Esophagus squamous epithelium (tissue), 5 donors: ENCODE results near the gene SLFN14. TPM values are rescaled to one million over a fixed set of nuclear protein-coding genes. Genes with fewer than 3 reads are reported as not detected.
A peak's percentile ranks its signal among the peaks of the same experiment; 100 is the strongest.

Source experiments
- DNase-seq: peaks from one replicate; lab custom pipeline; 2025; lab: John Stamatoyannopoulos, UW
- H3K27ac ChIP-seq, 4 donors: fragments of 200-600 bp; sonication (generic); one replicate each; pipeline ENCODE4 v1.5.1; 2016 to 2019; ENCODE audit warnings: mild to moderate bottlenecking in 1 of 4
- H3K27me3 ChIP-seq, 4 donors: fragments of 200-600 bp; sonication (generic); 1 replicate in 3 of 4; 2 replicates in 1 of 4; pipeline versions ENCODE4 v1.5.1 to v1.6.0; 2017 to 2021; ENCODE audit warnings: antibody characterized with exemption in 1 of 4
- H3K36me3 ChIP-seq, 3 donors: fragments of 200-600 bp; sonication (generic); one replicate each; pipeline ENCODE4 v1.5.1; 2016 to 2019
- H3K4me1 ChIP-seq, 3 donors: fragments of 200-600 bp; sonication (generic); one replicate each; pipeline ENCODE4 v1.5.1; 2017 to 2019
- H3K4me3 ChIP-seq, 4 donors: fragments of 200-600 bp; sonication (generic); 1 replicate in 3 of 4; 2 replicates in 1 of 4; pipeline ENCODE4 v1.5.1; 2016 to 2019; ENCODE audit warnings: mild to moderate bottlenecking in 2 of 4, moderate library complexity in 1 of 4
- H3K9me3 ChIP-seq, 3 donors: fragments of 200-600 bp; sonication (generic); one replicate each; pipeline ENCODE4 v1.5.1; 2016 to 2019
- CTCF ChIP-seq, 6 experiments: fragments of 450-650 bp in 4 of 6; fragments of 200-600 bp in 2 of 6; sonication (generic) in 2 of 6; IDR thresholded peaks; one replicate each; pipeline ENCODE4 v1.5.1; 2016 to 2019; ENCODE audit warnings: antibody characterized with exemption in 6 of 6, mild to moderate bottlenecking in 4 of 6, moderate library complexity in 4 of 6
- POLR2A ChIP-seq, 4 donors: fragments of 450-650 bp; IDR thresholded peaks; one replicate each; pipeline ENCODE4 v1.6.1; 2017; ENCODE audit warnings: antibody characterized with exemption in 4 of 4, mild to moderate bottlenecking in 4 of 4, moderate library complexity in 3 of 4
- WGBS, 2 donors: methylation state at CpG; one replicate each; pipeline ENCODE4 v1.1.5; 2018; 5-methylcytosine and 5-hydroxymethylcytosine counted together
- intact Hi-C: fragments of 100-400 bp; cut with DNase I; formaldehyde crosslinking; loops from one replicate; pipeline ENCODE4 v1.15.0; 2022
- total RNA-seq, 4 donors: library from RNA; depleted of rRNA; stranded (reverse); fragments of >200 nt; gene quantifications; one replicate each; pipeline ENCODE4 v1.1.0, GENCODE V29; 2016
- donor health status: DM: yes; HTN: yes; CAD: no.

Gene SLFN14
- total RNA-seq, 4 donors from 2014 or later, result not detected

- TF ChIP-seq POLR2A (IDR thresholded peaks at IDR 0.05) (no peak), CTCF (IDR thresholded peaks at IDR 0.05) (no peak)
- DNase-seq, result no peak
- H3K36me3 ChIP-seq, result no peaks in the 10 kb centered on the region
- intact Hi-C loops, result no loop called here
- peaks cover 0 to 14% (median 0%) of the 10 kb centered on the region in 4 donors for H3K27me3 ChIP-seq
- no peak overlapping the region for H3K4me3 ChIP-seq
- H3K4me1 ChIP-seq, result peaks cover 0 to 20% (median 0%) of the 10 kb centered on the region in 3 donors
- 74 to 88% methylated on average over 1 of the region's 1 CpG for whole genome bisulfite sequencing, 2 donors
- no peak overlapping the region for H3K27ac ChIP-seq
- no peaks in the 10 kb centered on the region for H3K9me3 ChIP-seq
Observed at GRCh38 chr17:35545150-35545549, 15.5 kb downstream of the SLFN14 start.

- Histone ChIP-seq H3K27ac (no peak overlapping the region), H3K4me1 (peaks cover 0 to 32% (median 5%) of the 10 kb centered on the region in 3 donors), H3K27me3 (peaks cover 0 to 10% (median 0%) of the 10 kb centered on the region in 4 donors), H3K4me3 (no peak overlapping the region), H3K36me3 (no peaks in the 10 kb centered on the region), H3K9me3 (no peaks in the 10 kb centered on the region)
- WGBS, 2 donors, result 44% methylated on average over 1 of the region's 1 CpG; no CpG with 5 or more reads in 1 of the 2 donors
- intact Hi-C loops, result no loop called here
- no peak for DNase-seq
- TF ChIP-seq CTCF (IDR thresholded peaks at IDR 0.05), result no peak
- TF ChIP-seq POLR2A (IDR thresholded peaks at IDR 0.05), result no peak
Observed at GRCh38 chr17:35543856-35544255, 16.8 kb downstream of the SLFN14 start.

- TF ChIP-seq POLR2A (IDR thresholded peaks at IDR 0.05), result no peak
- no peak for TF ChIP-seq CTCF (IDR thresholded peaks at IDR 0.05)
- Histone ChIP-seq H3K27me3 (peaks cover 0 to 5% (median 0%) of the 10 kb centered on the region in 4 donors), H3K4me3 (no peak overlapping the region), H3K27ac (no peak overlapping the region), H3K9me3 (no peaks in the 10 kb centered on the region), H3K36me3 (no peaks in the 10 kb centered on the region), H3K4me1 (peaks cover 0 to 38% (median 11%) of the 10 kb centered on the region in 3 donors)
- no peak for DNase-seq
- intact Hi-C loops, result no loop called here
Observed at GRCh38 chr17:35542990-35543389, 17.6 kb downstream of the SLFN14 start.

- 6 to 17% methylated on average over 1 of the region's 1 CpG for WGBS, 2 donors
- peak overlapping the region; percentile 16 to 58 (median 34) for H3K4me3 ChIP-seq
- H3K4me1 ChIP-seq, result peaks cover 0 to 50% (median 12%) of the 10 kb centered on the region in 3 donors
- H3K9me3 ChIP-seq, result no peaks in the 10 kb centered on the region
- intact Hi-C loops, result no loop called here
- H3K27ac ChIP-seq, result peak overlapping the region; percentile 66 to 82 (median 75)
- H3K27me3 ChIP-seq, result no peaks in the 10 kb centered on the region
- TF ChIP-seq POLR2A (IDR thresholded peaks at IDR 0.05) (no peak), CTCF (IDR thresholded peaks at IDR 0.05) (no peak)
- H3K36me3 ChIP-seq, result no peaks in the 10 kb centered on the region
- no peak for DNase-seq
Observed at GRCh38 chr17:35541434-35541833, 19.2 kb downstream of the SLFN14 start.

- peak; percentile 16 for DNase-seq
- 21 to 32% methylated on average over 8 of the region's 8 CpGs for WGBS, 2 donors
- intact Hi-C loops, result no loop called here
Observed at GRCh38 chr17:35540589-35541404, 19.8 kb downstream of the SLFN14 start.

More at GRCh38 chr17:35540589-35541404, 19.8 kb downstream of the SLFN14 start:
- no peaks in the 10 kb centered on the region for H3K27me3 ChIP-seq
- TF ChIP-seq CTCF (IDR thresholded peaks at IDR 0.05) (peak in 1 of 6 experiments; percentile 14), POLR2A (IDR thresholded peaks at IDR 0.05) (no peak)
- H3K27ac ChIP-seq, result peak overlapping the region; percentile 66 to 82 (median 75)
- peaks cover 0 to 50% (median 12%) of the 10 kb centered on the region in 3 donors for H3K4me1 ChIP-seq
- H3K4me3 ChIP-seq, result peak overlapping the region; percentile 16 to 58 (median 34)
- no peaks in the 10 kb centered on the region for H3K36me3 ChIP-seq
- no peaks in the 10 kb centered on the region for H3K9me3 ChIP-seq
